K562 (cell line): ENCODE data around the gene ITSN1. TPM values are rescaled to one million over a fixed set of nuclear protein-coding genes. Genes with fewer than 3 reads are reported as not detected.

Source experiments
- ATAC-seq: fragments of 200-7000 bp; cut with Tn5 transposase; 3 replicates; pipeline ENCODE4 v1.9.1; 2020; ENCODE audit warnings: moderate library complexity
- BruUV-seq: library from RNA; stranded (reverse); fragments of 400-500 nt; replicated peaks from 2 replicates; lab custom pipeline; 2021; lab: Mats Ljungman, UMichigan
- CTCF ChIA-PET: fragments of 300-600 bp; formaldehyde crosslinking; extraction: SDS; loops from one replicate; lab custom pipeline; 2021; ENCODE audit warnings: low intra/inter-chr PET ratio; lab: Yijun Ruan, JAX
- POLR2A ChIA-PET: fragments of 300-600, 350-650 bp; sonication (Branson Sonifier 250); formaldehyde crosslinking; extraction: SDS; loops from one replicate; lab custom pipeline; 2021; ENCODE audit warnings: antibody characterized with exemption, inconsistent platforms; lab: Yijun Ruan, JAX
- DNase-seq, 4 experiments: peaks; one replicate each; pipeline versions ENCODE4 v3.0.0 to v3.0.0-alpha.2; 2011 to 2018; ENCODE audit warnings: low spot score in 3 of 4, mixed read lengths in 3 of 4; ENCODE audit errors: extremely low read depth in 1 of 4
- FAIRE-seq: peaks from 2 replicates; lab custom pipeline; 2011; peaks lifted over from hg19 to GRCh38; lab: Jason Lieb, UNC
- H2AFZ ChIP-seq: 2 replicates; pipeline ENCODE4 v1.6.0; 2011; ENCODE audit warnings: low read depth, low read length, control low read depth, inconsistent platforms
- H3K27ac ChIP-seq: fragments of 200-600 bp; 3 replicates; pipeline ENCODE4 v1.8.0; 2011; ENCODE audit warnings: low read depth, mild to moderate bottlenecking, control low read depth, inconsistent platforms, low read length, moderate library complexity, mixed read lengths; ENCODE audit errors: extremely low read depth
- H3K27me3 ChIP-seq, 2 experiments: fragments of 300-600 bp in 1 of 2; 2 replicates in 1 of 2; 3 replicates in 1 of 2; pipeline versions ENCODE4 v1.6.0 to v1.8.0; 2011; ENCODE audit warnings: inconsistent platforms in 2 of 2, low read length in 2 of 2, mild to moderate bottlenecking in 1 of 2, mixed read lengths in 1 of 2, moderate library complexity in 1 of 2; ENCODE audit not compliant: control insufficient read depth in 2 of 2, insufficient read depth in 2 of 2
- H3K36me3 ChIP-seq: fragments of 300-600 bp; 3 replicates; pipeline ENCODE4 v1.8.0; 2011; ENCODE audit warnings: mild to moderate bottlenecking, low read length, inconsistent platforms; ENCODE audit not compliant: control insufficient read depth, insufficient read depth
- H3K4me1 ChIP-seq, 2 experiments: fragments of 200-600 bp in 1 of 2; replicated peaks in 1 of 2; 2 replicates in 1 of 2; 3 replicates in 1 of 2; pipeline versions ENCODE4 v1.5.1 to v1.8.0; 2011; ENCODE audit warnings: inconsistent platforms in 2 of 2, low read length in 2 of 2, mild to moderate bottlenecking in 1 of 2, mixed read lengths in 1 of 2, moderate library complexity in 1 of 2; ENCODE audit not compliant: control insufficient read depth in 2 of 2, insufficient read depth in 2 of 2
- H3K4me2 ChIP-seq: 2 replicates; pipeline ENCODE4 v1.6.1; 2011; ENCODE audit warnings: low read length, control low read depth, inconsistent platforms, mixed read lengths; ENCODE audit not compliant: insufficient read depth
- H3K4me3 ChIP-seq: fragments of 200-600 bp; sonication (generic), shearing (Covaris generic); 2 replicates; pipeline ENCODE4 v1.5.1; 2016; ENCODE audit warnings: control low read depth, inconsistent platforms
- H3K79me2 ChIP-seq: fragments of 200-600 bp; 3 replicates; pipeline ENCODE4 v1.8.0; 2011; ENCODE audit warnings: low read length, inconsistent platforms; ENCODE audit not compliant: control insufficient read depth, insufficient read depth
- H3K9ac ChIP-seq, 2 experiments: 2 replicates each; pipeline versions ENCODE4 v1.6.0 to v1.6.1; 2011; ENCODE audit warnings: low read depth in 2 of 2, low read length in 2 of 2, control low read depth in 1 of 2, inconsistent platforms in 1 of 2, mild to moderate bottlenecking in 1 of 2, mixed read lengths in 1 of 2; ENCODE audit not compliant: insufficient read depth in 1 of 2
- H3K9me1 ChIP-seq: one replicate; pipeline ENCODE4 v1.6.0; 2011; ENCODE audit warnings: inconsistent platforms, mild to moderate bottlenecking, low read length, moderate library complexity; ENCODE audit not compliant: control insufficient read depth, insufficient read depth
- H3K9me3 ChIP-seq: replicated peaks from 2 replicates; pipeline ENCODE4 v1.5.1; 2011; ENCODE audit warnings: low read depth, low read length, inconsistent platforms; ENCODE audit not compliant: control insufficient read depth, insufficient read depth
- H4K20me1 ChIP-seq: replicated peaks from 2 replicates; pipeline ENCODE4 v1.6.1; 2011; ENCODE audit warnings: low read length, inconsistent platforms, mixed read lengths; ENCODE audit not compliant: control insufficient read depth, insufficient read depth
- ARID3B ChIP-seq: fragments of 250-450 bp; sonication (Bioruptor Pico); IDR thresholded peaks from 2 replicates; pipeline ENCODE4 v1.4.0; 2020; ENCODE audit warnings: borderline replicate concordance
- BRD9 ChIP-seq: fragments of 450-650 bp; IDR thresholded peaks from 2 replicates; pipeline ENCODE4 v1.6.1; 2018; ENCODE audit warnings: low read depth; ENCODE audit not compliant: partially characterized antibody
- CCNT2 ChIP-seq: IDR thresholded peaks from 2 replicates; pipeline ENCODE4 v1.6.1; 2011; ENCODE audit warnings: borderline replicate concordance, low read depth, mild to moderate bottlenecking, moderate library complexity, mixed read lengths, low read length; ENCODE audit not compliant: insufficient read length; ENCODE audit errors: extremely low read depth
- ETV6 ChIP-seq, 3 experiments: fragments of 150-350 bp in 1 of 3; sonication (generic) in 1 of 3; formaldehyde crosslinking in 1 of 3; IDR thresholded peaks; 2 replicates each; pipeline versions ENCODE4 v1.6.1 to v1.8.0; 2014 to 2022; ENCODE audit warnings: borderline replicate concordance in 2 of 3, low read depth in 2 of 3, antibody characterized with exemption in 1 of 3, low read length in 1 of 3, mild to moderate bottlenecking in 1 of 3, missing genetic modification reagents in 1 of 3
- FIP1L1 ChIP-seq: fragments of 200-400 bp; formaldehyde crosslinking; IDR thresholded peaks from 2 replicates; pipeline ENCODE4 v1.6.1; 2018; ENCODE audit warnings: mild to moderate bottlenecking, low read depth, low read length; ENCODE audit not compliant: poor library complexity, severe bottlenecking
- FOXO4 ChIP-seq: fragments of 450-650 bp; formaldehyde crosslinking; IDR thresholded peaks from 2 replicates; pipeline ENCODE4 v1.4.0; 2020; ENCODE audit warnings: mild to moderate bottlenecking, moderate library complexity
- HSF4 ChIP-seq: fragments of 250-450 bp; sonication (Bioruptor Pico); IDR thresholded peaks from 2 replicates; pipeline ENCODE4 v2.1.2; 2022; ENCODE audit warnings: mild to moderate bottlenecking, moderate library complexity, borderline replicate concordance
- IRF2 ChIP-seq: sonication (generic); formaldehyde crosslinking; IDR thresholded peaks from 2 replicates; pipeline ENCODE4 v1.8.1; 2022; ENCODE audit warnings: mild to moderate bottlenecking, missing genetic modification reagents
- MEF2D ChIP-seq: conservative IDR thresholded peaks from 2 replicates; pipeline ENCODE4 v1.6.1; 2016; ENCODE audit warnings: low read depth, missing genetic modification characterization, missing compliant biosample characterization
- SAP30 ChIP-seq: fragments of 200-600 bp; sonication (generic); IDR thresholded peaks from 2 replicates; pipeline ENCODE4 v1.6.1; 2012; ENCODE audit warnings: borderline replicate concordance, low read depth, mild to moderate bottlenecking, moderate library complexity, low read length, control low read depth, inconsistent platforms; ENCODE audit not compliant: insufficient read depth, poor library complexity, severe bottlenecking
- WHSC1 ChIP-seq: IDR thresholded peaks from one replicate; pipeline ENCODE4 v1.6.1; 2012; ENCODE audit warnings: low read length, control low read depth, inconsistent platforms
- YY1 ChIP-seq, 3 experiments: IDR thresholded peaks; 2 replicates each; pipeline ENCODE4 v1.6.1; 2011; ENCODE audit warnings: low read length in 2 of 3, mild to moderate bottlenecking in 2 of 3, moderate library complexity in 2 of 3, borderline replicate concordance in 1 of 3, control low read depth in 1 of 3, low read depth in 1 of 3; ENCODE audit not compliant: insufficient read depth in 3 of 3, insufficient replicate concordance in 2 of 3, control insufficient read depth in 1 of 3, insufficient read length in 1 of 3; ENCODE audit errors: extremely low read depth in 1 of 3
- ZKSCAN1 ChIP-seq: fragments of 150-350 bp; IDR thresholded peaks from 2 replicates; pipeline ENCODE4 v1.6.1; 2016; ENCODE audit warnings: low read depth, low read length
- WGBS: fragments of 100-300 bp; shearing (Covaris generic); methylation state at CpG from one replicate; pipeline ENCODE4 v1.1.6; 2016; ENCODE audit warnings: low coverage, mixed read lengths; ENCODE audit not compliant: insufficient coverage; ENCODE audit errors: missing lambda C conversion rate; 5-methylcytosine and 5-hydroxymethylcytosine counted together
- in situ Hi-C: fragments of 300-500 bp; cut with MboI; formaldehyde crosslinking; loops from 4 replicates; pipeline ENCODE4 v1.15.0; 2018; ENCODE audit warnings: inconsistent platforms, mixed read lengths
- intact Hi-C: fragments of 100-400 bp; cut with micrococcal nuclease; formaldehyde crosslinking; loops from 2 replicates; pipeline ENCODE4 v1.14.2; 2022
- polyA plus RNA-seq, 8 experiments: library from polyadenylated mRNA; depleted of rRNA in 4 of 8; stranded (reverse) in 5 of 8; unstranded in 3 of 8; fragments of >200 nt; fragmentation: Nextera tagmentation in 2 of 8; fragmentation: Illumina TruSeq in 1 of 8; extraction: Ambion mirVana in 2 of 8; extraction: Trizol in 1 of 8; gene quantifications; 2 replicates each; pipeline versions ENCODE4 v1.2.1 to v1.2.3, GENCODE V29; 2011 to 2014; ENCODE audit warnings: inconsistent platforms in 1 of 8, missing spikeins in 1 of 8
- total RNA-seq, 7 experiments: library from RNA; depleted of rRNA in 6 of 7; stranded (reverse); fragments of >200 nt in 6 of 7; fragmentation: Illumina TruSeq in 2 of 7; extraction: Trizol in 2 of 7; gene quantifications; 2 replicates each; pipeline versions ENCODE4 v1.2.1 to v1.2.3, GENCODE V29; 2011 to 2021; ENCODE audit warnings: low replicate concordance in 1 of 7

The ITSN1 gene
- total and polyA plus RNA-seq, 9 of the 15 experiments (the other 6 are each of a cell fraction or from before 2014, with no cell fraction given): 1.1 to 12.6 (median 4.8) TPM

- no TSS peak for BruUV-seq
- POLR2A ChIA-PET: interaction anchor here (1.2 to 2.5 kb wide), 3 partner anchors 9 to 16 kb away, joined by 3 to 7 read pairs (median 5); no protein-coding TSS in a partner anchor
- Histone ChIP-seq H3K27me3 (no peaks in the 10 kb centered on the region), H3K4me2 (no peak overlapping the region), H3K79me2 (no peaks in the 10 kb centered on the region), H3K4me1 (no peaks in the 10 kb centered on the region), H3K9ac (no peak overlapping the region), H3K36me3 (no peaks in the 10 kb centered on the region), H3K9me1 (no peaks in the 10 kb centered on the region), H3K27ac (no peak overlapping the region), H4K20me1 (no peaks in the 10 kb centered on the region), H3K9me3 (no peaks in the 10 kb centered on the region), H3K4me3 (no peak overlapping the region), H2AFZ (no peak overlapping the region)
- in situ Hi-C loops: no loop called here
- CTCF ChIA-PET: no interaction called here
- ATAC-seq: no peak
- no peak for DNase-seq
- intact Hi-C loops: no loop called here
- no peak for FAIRE-seq
- TF ChIP-seq CCNT2: no peak
- no peak for TF ChIP-seq ZKSCAN1
- no peak for TF ChIP-seq HSF4 (CRISPR knock-in tag)
- no peak for TF ChIP-seq ARID3B
- TF ChIP-seq IRF2: no peak
- no peak for TF ChIP-seq BRD9
- no peak for TF ChIP-seq ETV6 (IDR thresholded peaks at IDR 0.05; ENCODE audit: borderline replicate concordance in 1 of 2, low read depth in 2 of 2, low read length in 1 of 2)
- no peak for TF ChIP-seq ETV6 (CRISPR knock-in tag; IDR thresholded peaks at IDR 0.05; ENCODE audit: borderline replicate concordance)
- no peak for TF ChIP-seq MEF2D (tag)
- no peak for TF ChIP-seq FIP1L1
- TF ChIP-seq FOXO4 (CRISPR knock-in tag): no peak
- TF ChIP-seq YY1 (IDR thresholded peaks at IDR 0.05; ENCODE audit: borderline replicate concordance in 1 of 3, control insufficient read depth in 1 of 3, extremely low read depth in 1 of 3, insufficient read depth in 3 of 3, insufficient read length in 1 of 3, insufficient replicate concordance in 2 of 3, low read depth in 1 of 3, low read length in 2 of 3): no peak
- TF ChIP-seq SAP30: no peak
- no peak for TF ChIP-seq WHSC1
- 13% methylated on average over 1 of the region's 1 CpG for WGBS
These were observed 124.9 kb downstream of the ITSN1 start for GRCh38 chr21:33767236-33767635.
